Activated T-helper 17 cell treated with anti-CD3 and anti-CD28 coated beads, Interleukin-2, amount 50 U/mL, for 72 hours (primary cell): ENCODE measurements around the gene SLC6A16. TPM values are rescaled to one million over a fixed set of nuclear protein-coding genes. Genes with fewer than 3 reads are reported as not detected.

Source experiments
- ATAC-seq: fragments of 150-1000 bp; cut with Tn5 transposase; replicated peaks from 2 replicates; pipeline ENCODE4 v1.10.0; 2021; ENCODE audit warnings: mild to moderate bottlenecking, moderate library complexity
- H3K27ac Mint-ChIP-seq: one replicate; pipeline ENCODE4 v1.8.0; 2022; ENCODE audit warnings: mixed read lengths
- H3K27me3 Mint-ChIP-seq: one replicate; pipeline ENCODE4 v1.8.0; 2022; ENCODE audit warnings: mixed read lengths
- H3K36me3 Mint-ChIP-seq: one replicate; pipeline ENCODE4 v1.8.0; 2022; ENCODE audit warnings: low read depth, mild to moderate bottlenecking, mixed read lengths
- H3K4me1 Mint-ChIP-seq: one replicate; pipeline ENCODE4 v1.8.0; 2022; ENCODE audit warnings: mixed read lengths
- H3K4me3 Mint-ChIP-seq: one replicate; pipeline ENCODE4 v1.8.0; 2022; ENCODE audit warnings: mild to moderate bottlenecking, mixed read lengths
- H3K9me3 Mint-ChIP-seq: one replicate; pipeline ENCODE4 v1.8.0; 2022; ENCODE audit warnings: mixed read lengths
- total RNA-seq, 2 donors: library from RNA; stranded (reverse); gene quantifications; one replicate each; pipeline ENCODE4 v1.2.3, GENCODE V29; 2022

Gene SLC6A16
- total RNA-seq, 2 donors from 2014 or later, result 1.1 to 1.4 TPM

DNA sequence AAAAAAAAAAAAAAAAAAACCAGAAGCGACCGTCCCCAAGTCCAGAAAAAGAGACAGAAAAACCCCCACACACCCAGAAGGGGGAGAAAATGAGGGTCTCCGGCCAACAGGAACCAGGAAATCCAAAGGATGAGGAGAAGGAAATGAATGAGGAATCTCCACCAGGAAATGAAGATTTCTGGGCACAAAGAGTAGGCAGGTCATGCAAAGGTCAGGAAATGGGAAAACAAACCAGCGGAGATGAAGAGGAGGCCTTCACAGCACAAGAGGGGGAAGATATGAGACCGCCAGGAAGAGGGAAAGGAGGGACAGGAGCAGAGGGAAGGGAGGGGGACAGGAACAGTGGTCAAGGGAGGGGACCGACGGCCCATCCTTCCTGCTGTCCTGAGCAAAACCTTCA is 31.4 kb upstream of the SLC6A16 start:
- Mint-ChIP-seq H3K27me3 (peaks cover 23% of the 10 kb centered on the region), H3K27ac (peak overlapping the region; percentile 21), H3K4me1 (peaks cover 10% of the 10 kb centered on the region), H3K36me3 (no peaks in the 10 kb centered on the region), H3K4me3 (no peak overlapping the region), H3K9me3 (no peaks in the 10 kb centered on the region)
- ATAC-seq, result no peak

- H3K27ac Mint-ChIP-seq, result peak overlapping the region; percentile 21
- peak overlapping the region; percentile 31 for H3K4me3 Mint-ChIP-seq
- H3K9me3 Mint-ChIP-seq, result no peaks in the 10 kb centered on the region
- H3K27me3 Mint-ChIP-seq, result peaks cover 19% of the 10 kb centered on the region
- H3K4me1 Mint-ChIP-seq, result peaks cover 10% of the 10 kb centered on the region
- ATAC-seq, result no peak
- no peaks in the 10 kb centered on the region for H3K36me3 Mint-ChIP-seq
Observed at GRCh38 chr19:49355909-49356353, 30.9 kb upstream of the SLC6A16 start.

DNA sequence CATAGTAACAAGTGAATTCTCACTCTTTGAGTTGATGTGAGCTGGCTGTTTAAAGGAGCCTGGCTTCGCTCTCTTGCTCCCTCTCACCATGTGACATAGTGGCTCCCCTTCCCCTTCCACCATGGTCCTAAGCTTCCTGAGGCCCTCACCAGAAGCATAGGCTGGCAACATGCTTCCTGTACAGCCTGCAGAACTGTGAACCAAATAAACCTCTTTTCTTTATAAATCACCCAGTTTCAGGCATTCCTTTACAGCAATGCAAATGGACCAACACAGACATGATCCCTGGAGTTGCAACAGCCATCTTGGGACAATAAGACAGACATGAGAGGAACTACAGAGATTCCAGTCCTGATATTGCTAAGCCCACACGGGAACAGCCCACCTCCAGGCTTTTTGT is 24.6 kb upstream of the SLC6A16 start:
- no peak for ATAC-seq
- H3K27me3 Mint-ChIP-seq, result peaks cover 4% of the 10 kb centered on the region
- peaks cover 4% of the 10 kb centered on the region for H3K4me1 Mint-ChIP-seq
- H3K36me3 Mint-ChIP-seq, result no peaks in the 10 kb centered on the region
- no peak overlapping the region for H3K27ac Mint-ChIP-seq
- H3K4me3 Mint-ChIP-seq, result no peak overlapping the region
- no peaks in the 10 kb centered on the region for H3K9me3 Mint-ChIP-seq

DNA sequence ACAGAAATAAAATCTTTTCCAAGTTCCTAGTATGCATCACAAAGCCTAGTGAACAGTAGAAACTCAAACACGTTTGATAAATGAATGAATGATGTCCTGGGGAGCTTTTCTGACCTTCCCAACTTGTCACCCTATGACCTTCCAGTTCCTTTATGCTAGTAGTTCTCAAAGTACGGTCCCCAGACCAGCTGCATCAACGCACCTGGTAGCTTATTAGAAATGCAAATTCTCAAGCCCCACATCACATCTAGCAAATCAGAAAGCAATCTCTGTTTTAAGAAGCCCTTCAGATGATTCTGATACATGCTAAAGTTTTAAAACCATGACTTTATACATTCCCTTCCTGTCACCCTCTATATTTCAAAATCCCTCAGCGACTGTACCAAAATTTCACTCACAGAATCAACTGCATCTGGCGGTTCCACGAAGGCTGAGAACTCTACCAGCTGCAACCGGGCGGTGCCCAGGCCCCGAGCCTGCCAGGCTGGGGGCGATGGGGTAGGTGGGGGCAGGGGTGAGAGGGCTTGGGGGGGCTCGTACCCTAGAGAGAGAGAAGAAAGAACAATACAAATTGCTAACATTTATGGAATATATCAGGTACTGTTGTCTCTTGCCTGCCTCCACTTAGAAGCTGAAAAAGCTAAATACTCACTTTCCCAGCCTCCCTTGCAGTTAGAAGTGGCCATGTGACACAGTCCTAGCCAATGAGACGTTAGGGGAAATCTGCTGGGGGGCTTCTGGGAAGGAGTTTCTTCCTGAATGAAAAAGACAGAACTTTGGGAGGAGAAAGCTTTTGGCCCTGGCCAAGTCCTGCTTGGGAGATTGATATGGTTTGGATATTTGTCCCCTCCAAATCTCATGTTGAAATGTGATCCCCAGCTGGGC is 23.6 kb upstream of the SLC6A16 start:
- H3K27ac Mint-ChIP-seq, result peak overlapping the region; percentile 41
- peaks cover 3% of the 10 kb centered on the region for H3K27me3 Mint-ChIP-seq
- H3K9me3 Mint-ChIP-seq, result no peaks in the 10 kb centered on the region
- H3K4me1 Mint-ChIP-seq, result peaks cover 4% of the 10 kb centered on the region
- H3K36me3 Mint-ChIP-seq, result no peaks in the 10 kb centered on the region
- no peak overlapping the region for H3K4me3 Mint-ChIP-seq
- ATAC-seq, result no peak

DNA sequence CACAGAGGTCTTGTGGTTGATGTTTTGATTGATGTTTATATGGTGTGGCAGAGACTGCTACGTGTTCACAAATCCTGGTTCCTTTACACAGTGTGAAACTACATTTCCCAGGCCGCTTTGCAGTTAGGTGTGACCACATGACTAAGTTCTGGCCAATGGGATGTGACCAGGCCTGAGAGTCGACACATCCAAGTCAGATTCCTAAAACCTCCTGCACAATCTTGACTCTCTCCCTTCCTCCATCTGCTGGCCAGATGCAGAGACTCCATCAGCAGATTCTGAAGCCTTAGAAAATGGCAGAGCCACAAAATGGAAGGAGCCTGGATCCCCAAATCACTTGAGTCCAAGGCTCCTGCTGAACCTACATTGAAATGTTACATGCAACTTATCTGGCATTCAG is 22.8 kb upstream of the SLC6A16 start:
- H3K27ac Mint-ChIP-seq, result peak overlapping the region; percentile 41
- ATAC-seq, result peak; percentile 61
- no peaks in the 10 kb centered on the region for H3K27me3 Mint-ChIP-seq
- H3K36me3 Mint-ChIP-seq, result no peaks in the 10 kb centered on the region
- peaks cover 4% of the 10 kb centered on the region for H3K4me1 Mint-ChIP-seq
- no peak overlapping the region for H3K4me3 Mint-ChIP-seq
- H3K9me3 Mint-ChIP-seq, result no peaks in the 10 kb centered on the region

DNA sequence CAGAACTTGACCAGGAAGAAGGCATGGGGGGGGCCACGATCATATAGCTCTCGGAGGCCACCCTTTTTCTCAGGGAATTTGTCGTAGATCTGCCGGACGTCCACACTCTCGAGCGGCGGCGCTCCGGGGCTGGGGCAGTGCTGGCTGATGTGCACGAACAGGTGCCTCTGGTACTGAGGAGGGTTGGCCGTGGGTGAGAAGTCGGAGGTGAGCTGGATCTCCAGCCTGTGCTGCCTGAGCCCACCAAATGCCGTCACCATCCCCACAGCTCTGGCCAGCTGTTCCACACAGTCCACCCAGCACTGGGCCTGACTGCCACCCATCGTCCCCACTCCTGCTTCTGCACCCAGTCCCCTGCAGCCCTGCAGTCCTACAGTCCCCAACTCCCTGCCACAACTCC is 22.2 kb upstream of the SLC6A16 start:
- Mint-ChIP-seq H3K27me3 (no peaks in the 10 kb centered on the region), H3K9me3 (no peaks in the 10 kb centered on the region), H3K4me3 (no peak overlapping the region), H3K4me1 (peaks cover 4% of the 10 kb centered on the region), H3K27ac (no peak overlapping the region), H3K36me3 (no peaks in the 10 kb centered on the region)
- ATAC-seq, result no peak

GRCh38 chr19:49344505-49345423 is 19.8 kb upstream of the SLC6A16 start:
- H3K27me3 Mint-ChIP-seq, result no peaks in the 10 kb centered on the region
- H3K4me1 Mint-ChIP-seq, result peaks cover 4% of the 10 kb centered on the region
- peak overlapping the region; percentile 69 for H3K27ac Mint-ChIP-seq
- no peak overlapping the region for H3K4me3 Mint-ChIP-seq
- no peaks in the 10 kb centered on the region for H3K9me3 Mint-ChIP-seq
- peaks cover 9% of the 10 kb centered on the region for H3K36me3 Mint-ChIP-seq
- no peak for ATAC-seq

GRCh38 chr19:49343123-49343522 is 18.1 kb upstream of the SLC6A16 start:
- peak; percentile 70 for ATAC-seq
- Mint-ChIP-seq H3K27me3 (no peaks in the 10 kb centered on the region), H3K27ac (peak overlapping the region; percentile 25), H3K36me3 (peaks cover 20% of the 10 kb centered on the region), H3K9me3 (no peaks in the 10 kb centered on the region), H3K4me3 (no peak overlapping the region), H3K4me1 (peaks cover 10% of the 10 kb centered on the region)

GRCh38 chr19:49342291-49342721 is 17.3 kb upstream of the SLC6A16 start:
- H3K4me1 Mint-ChIP-seq, result peaks cover 17% of the 10 kb centered on the region

DNA sequence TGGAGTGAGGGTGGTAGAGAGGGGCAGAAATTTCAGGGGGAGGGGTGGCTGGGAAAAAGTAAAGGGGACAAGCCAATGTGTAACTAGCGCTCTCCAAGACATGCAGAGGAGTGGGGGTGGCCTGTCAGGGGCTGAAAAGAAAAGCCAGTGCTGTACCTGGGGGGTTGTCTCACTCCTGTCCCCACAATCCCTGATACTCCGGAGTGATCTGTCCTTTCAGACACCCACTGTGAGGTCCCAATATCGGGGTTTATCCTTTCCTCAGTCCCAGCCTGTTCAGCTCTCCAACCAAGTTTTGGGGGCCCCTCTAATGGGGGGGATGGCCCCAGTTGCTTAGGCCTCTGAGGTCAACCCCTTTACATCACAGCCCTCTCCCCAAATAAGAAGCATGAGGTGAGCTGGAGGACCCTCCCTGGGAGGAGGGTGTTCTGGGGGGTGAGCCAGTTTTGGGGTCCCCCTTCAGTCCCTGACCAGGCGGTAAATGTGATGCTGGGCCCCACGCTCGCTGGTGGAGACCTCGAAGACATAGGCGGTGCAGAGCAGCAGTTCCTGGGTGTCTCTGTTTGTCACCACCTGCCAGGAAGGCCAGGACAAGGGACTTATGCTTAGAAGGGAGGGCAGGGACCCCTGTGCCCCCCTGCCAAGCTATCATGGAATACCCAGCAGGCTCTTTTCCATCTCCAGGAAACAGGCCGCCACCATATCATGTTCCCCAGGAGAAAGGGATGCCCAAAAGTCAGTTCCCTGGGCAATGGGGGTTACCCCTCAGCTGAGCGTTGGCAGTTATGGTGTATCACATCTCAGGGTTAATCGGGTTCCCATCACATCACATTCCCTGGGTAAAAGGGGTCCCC is 16.1 kb upstream of the SLC6A16 start:
- no peaks in the 10 kb centered on the region for H3K27me3 Mint-ChIP-seq
- no peaks in the 10 kb centered on the region for H3K9me3 Mint-ChIP-seq
- H3K4me3 Mint-ChIP-seq, result no peak overlapping the region
- no peak overlapping the region for H3K27ac Mint-ChIP-seq
- peaks cover 22% of the 10 kb centered on the region for H3K4me1 Mint-ChIP-seq
- H3K36me3 Mint-ChIP-seq, result peaks cover 41% of the 10 kb centered on the region
- no peak for ATAC-seq

More at GRCh38 chr19:49342291-49342721, 17.3 kb upstream of the SLC6A16 start:
- Mint-ChIP-seq H3K9me3 (no peaks in the 10 kb centered on the region), H3K27me3 (no peaks in the 10 kb centered on the region), H3K4me3 (no peak overlapping the region), H3K27ac (peak overlapping the region; percentile 25), H3K36me3 (peaks cover 28% of the 10 kb centered on the region)
- no peak for ATAC-seq

DNA sequence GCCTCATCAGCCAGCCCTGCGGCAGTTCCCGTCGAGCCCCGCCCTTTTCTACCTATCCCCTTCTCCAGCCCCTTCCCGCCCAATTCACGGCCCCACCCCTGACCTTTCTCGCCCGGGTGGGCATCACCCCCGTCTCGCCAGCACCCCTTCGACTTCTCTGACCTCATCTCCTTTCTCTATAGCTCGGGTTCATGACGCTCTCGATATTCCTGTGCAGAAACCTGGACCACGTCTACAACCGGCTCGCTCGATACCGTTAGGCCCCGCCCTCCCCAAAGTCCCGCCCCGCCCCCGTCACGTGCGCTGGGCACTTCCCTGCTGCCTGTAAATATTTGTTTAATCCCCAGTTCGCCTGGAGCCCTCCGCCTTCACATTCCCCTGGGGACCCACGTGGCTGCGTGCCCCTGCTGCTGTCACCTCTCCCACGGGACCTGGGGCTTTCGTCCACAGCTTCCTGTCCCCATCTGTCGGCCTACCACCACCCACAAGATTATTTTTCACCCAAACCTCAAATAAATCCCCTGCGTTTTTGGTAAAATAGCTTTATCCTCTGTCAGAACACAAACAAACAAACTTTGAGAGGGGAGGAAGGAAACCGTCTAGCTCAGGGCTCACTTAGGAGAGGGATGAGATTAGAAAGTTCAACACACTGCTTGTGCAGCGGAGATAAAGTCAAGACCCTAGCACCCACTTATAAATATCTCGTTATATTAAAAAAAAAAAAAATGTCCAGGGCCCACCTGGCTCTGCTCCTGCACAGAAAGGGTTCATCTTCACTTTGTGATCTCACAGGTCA is 15.3 kb upstream of the SLC6A16 start:
- Mint-ChIP-seq H3K27ac (no peak overlapping the region), H3K4me3 (no peak overlapping the region), H3K4me1 (peaks cover 22% of the 10 kb centered on the region), H3K9me3 (no peaks in the 10 kb centered on the region), H3K36me3 (peaks cover 48% of the 10 kb centered on the region), H3K27me3 (no peaks in the 10 kb centered on the region)
- no peak for ATAC-seq

GRCh38 chr19:49339301-49340068 is 14.5 kb upstream of the SLC6A16 start:
- no peaks in the 10 kb centered on the region for H3K9me3 Mint-ChIP-seq
- no peak for ATAC-seq
- peaks cover 23% of the 10 kb centered on the region for H3K4me1 Mint-ChIP-seq
- no peak overlapping the region for H3K4me3 Mint-ChIP-seq
- H3K27ac Mint-ChIP-seq, result no peak overlapping the region
- no peaks in the 10 kb centered on the region for H3K27me3 Mint-ChIP-seq
- peaks cover 53% of the 10 kb centered on the region for H3K36me3 Mint-ChIP-seq
